Measurements from ENCODE around the gene ANKRD53. TPM values are rescaled to one million over a fixed set of nuclear protein-coding genes. Genes with fewer than 3 reads are reported as not detected.

Gene ANKRD53
- total RNA-seq, 1 experiment from 2014 or later: not detected

DNA sequence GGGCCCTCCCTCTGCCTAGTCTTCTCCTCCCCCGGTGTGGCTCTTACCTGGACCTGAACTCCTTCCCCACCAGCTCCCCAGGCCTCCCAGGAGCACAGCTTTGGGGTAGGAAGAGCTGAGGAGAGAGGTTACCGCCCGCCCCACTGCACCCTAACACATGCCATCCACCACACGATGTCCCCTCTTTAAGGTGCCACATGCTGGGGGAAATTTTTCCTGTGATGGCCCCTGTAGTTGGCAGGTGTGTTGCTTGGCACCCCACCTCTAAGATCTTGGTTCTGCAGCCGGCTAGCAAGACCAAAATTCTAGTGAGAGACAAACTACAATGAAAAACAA is 23.1 kb downstream of the ANKRD53 start:
- DNase-seq (ENCODE audit: low read depth, low spot score) (no peak), ATAC-seq (no peak)
- Histone ChIP-seq H3K27me3 (ENCODE audit: insufficient read depth, low read length) (no peaks in the 10 kb centered on the region), H3K79me2 (ENCODE audit: insufficient read depth, low read length) (no peaks in the 10 kb centered on the region), H3K4me2 (ENCODE audit: low read length) (peak overlapping the region; percentile 75), H3K27ac (ENCODE audit: low read depth, low read length) (no peak overlapping the region), H3K4me3 (replicated peaks in 1 of 2; ENCODE audit: low read depth in 1 of 2, low read length in 2 of 2) (peak overlapping the region in 1 of 2 experiments; percentile 59; a peak in 1 of 4 replicates), H2AFZ (ENCODE audit: low read depth, low read length, poor library complexity, severe bottlenecking) (no peak overlapping the region), H3K9me2 (ENCODE audit: insufficient read depth) (no peaks in the 10 kb centered on the region), H3K36me3 (ENCODE audit: control insufficient read depth in 1 of 2, insufficient read depth in 2 of 2, low read length in 2 of 2) (no peaks in the 10 kb centered on the region), H3K4me1 (ENCODE audit: control insufficient read depth in 1 of 2, insufficient read depth in 2 of 2, low read length in 2 of 2) (peaks cover 3 to 13% of the 10 kb centered on the region in 2 experiments; a peak in 2 of 4 replicates), H3K9me3 (ENCODE audit: control insufficient read depth in 1 of 2, insufficient read depth in 1 of 2, low read depth in 1 of 2, low read length in 2 of 2) (no peaks in the 10 kb centered on the region), H4K20me1 (ENCODE audit: insufficient read depth) (no peaks in the 10 kb centered on the region), H3K9ac (ENCODE audit: low read length) (no peak overlapping the region)
- RAD21 ChIA-PET (ENCODE audit: low non-redundant PET in 1 of 2, low total read pairs in 2 of 2, uncharacterized antibody in 2 of 2, unreplicated experiment in 2 of 2): no interaction called here
- POLR2A ChIA-PET: no interaction called here
- no TSS peak for BruUV-seq (replicated peaks)
- intact Hi-C loops (cut with micrococcal nuclease): no loop called here
- TF ChIP-seq, protein P1, sequence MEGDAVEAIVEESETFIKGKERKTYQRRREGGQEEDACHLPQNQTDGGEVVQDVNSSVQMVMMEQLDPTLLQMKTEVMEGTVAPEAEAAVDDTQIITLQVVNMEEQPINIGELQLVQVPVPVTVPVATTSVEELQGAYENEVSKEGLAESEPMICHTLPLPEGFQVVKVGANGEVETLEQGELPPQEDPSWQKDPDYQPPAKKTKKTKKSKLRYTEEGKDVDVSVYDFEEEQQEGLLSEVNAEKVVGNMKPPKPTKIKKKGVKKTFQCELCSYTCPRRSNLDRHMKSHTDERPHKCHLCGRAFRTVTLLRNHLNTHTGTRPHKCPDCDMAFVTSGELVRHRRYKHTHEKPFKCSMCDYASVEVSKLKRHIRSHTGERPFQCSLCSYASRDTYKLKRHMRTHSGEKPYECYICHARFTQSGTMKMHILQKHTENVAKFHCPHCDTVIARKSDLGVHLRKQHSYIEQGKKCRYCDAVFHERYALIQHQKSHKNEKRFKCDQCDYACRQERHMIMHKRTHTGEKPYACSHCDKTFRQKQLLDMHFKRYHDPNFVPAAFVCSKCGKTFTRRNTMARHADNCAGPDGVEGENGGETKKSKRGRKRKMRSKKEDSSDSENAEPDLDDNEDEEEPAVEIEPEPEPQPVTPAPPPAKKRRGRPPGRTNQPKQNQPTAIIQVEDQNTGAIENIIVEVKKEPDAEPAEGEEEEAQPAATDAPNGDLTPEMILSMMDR (IDR thresholded peaks at IDR 0.05 in 2 of 3, conservative IDR thresholded peaks at IDR 0.05 in 1 of 3; ENCODE audit: borderline replicate concordance in 1 of 3, insufficient read depth in 1 of 3, low read depth in 2 of 3, low read length in 2 of 3): no peak
- TF ChIP-seq JUND (IDR thresholded peaks at IDR 0.05): no peak
- CTCF ChIA-PET: interaction anchor here (0.6 to 1.5 kb wide), 9 partner anchors 9 to 125 kb away, joined by 3 to 7 read pairs (median 3); partner anchors contain the start of genes ANKRD53 and NAGK

GRCh38 chr2:71001981-71002570 is 23.6 kb downstream of the ANKRD53 start:
- intact Hi-C loops (cut with micrococcal nuclease): no loop called here
- no peak for ATAC-seq

More at GRCh38 chr2:71001981-71002570, 23.6 kb downstream of the ANKRD53 start:
- Histone ChIP-seq H3K27ac (ENCODE audit: low read depth, low read length) (no peak overlapping the region), H3K9ac (ENCODE audit: low read length) (no peak overlapping the region), H3K36me3 (ENCODE audit: control insufficient read depth in 1 of 2, insufficient read depth in 2 of 2, low read length in 2 of 2) (no peaks in the 10 kb centered on the region), H3K4me1 (ENCODE audit: control insufficient read depth in 1 of 2, insufficient read depth in 2 of 2, low read length in 2 of 2) (peaks cover 3 to 13% of the 10 kb centered on the region in 2 experiments; a peak in 2 of 4 replicates), H3K9me2 (ENCODE audit: insufficient read depth) (no peaks in the 10 kb centered on the region), H3K4me3 (replicated peaks in 1 of 2; ENCODE audit: low read depth in 1 of 2, low read length in 2 of 2) (no peak overlapping the region), H3K27me3 (ENCODE audit: insufficient read depth, low read length) (no peaks in the 10 kb centered on the region), H3K9me3 (ENCODE audit: control insufficient read depth in 1 of 2, insufficient read depth in 1 of 2, low read depth in 1 of 2, low read length in 2 of 2) (no peaks in the 10 kb centered on the region), H4K20me1 (ENCODE audit: insufficient read depth) (no peaks in the 10 kb centered on the region), H3K79me2 (ENCODE audit: insufficient read depth, low read length) (no peaks in the 10 kb centered on the region), H3K4me2 (ENCODE audit: low read length) (no peak overlapping the region), H2AFZ (ENCODE audit: low read depth, low read length, poor library complexity, severe bottlenecking) (no peak overlapping the region)
- RAD21 ChIA-PET (ENCODE audit: low non-redundant PET in 1 of 2, low total read pairs in 2 of 2, uncharacterized antibody in 2 of 2, unreplicated experiment in 2 of 2): no interaction called here
- POLR2A ChIA-PET: no interaction called here
- no TSS peak for BruUV-seq (replicated peaks)
- CTCF ChIA-PET: interaction anchor here (0.6 to 1.5 kb wide), 4 partner anchors 10 to 68 kb away, joined by 3 to 5 read pairs (median 3); partner anchors contain the start of gene NAGK
- DNase-seq (ENCODE audit: low read depth, low spot score): no peak
- no peak for TF ChIP-seq POLR2A (IDR thresholded peaks at IDR 0.05; ENCODE audit: borderline replicate concordance, extremely low read depth, insufficient read depth, insufficient read length)
- no peak for TF ChIP-seq TCF7L2 (IDR thresholded peaks at IDR 0.05; ENCODE audit: borderline replicate concordance, extremely low read depth, insufficient read depth, insufficient read length)
- TF ChIP-seq CBX3 (IDR thresholded peaks at IDR 0.05; ENCODE audit: low read depth): no peak
- TF ChIP-seq, protein P2, sequence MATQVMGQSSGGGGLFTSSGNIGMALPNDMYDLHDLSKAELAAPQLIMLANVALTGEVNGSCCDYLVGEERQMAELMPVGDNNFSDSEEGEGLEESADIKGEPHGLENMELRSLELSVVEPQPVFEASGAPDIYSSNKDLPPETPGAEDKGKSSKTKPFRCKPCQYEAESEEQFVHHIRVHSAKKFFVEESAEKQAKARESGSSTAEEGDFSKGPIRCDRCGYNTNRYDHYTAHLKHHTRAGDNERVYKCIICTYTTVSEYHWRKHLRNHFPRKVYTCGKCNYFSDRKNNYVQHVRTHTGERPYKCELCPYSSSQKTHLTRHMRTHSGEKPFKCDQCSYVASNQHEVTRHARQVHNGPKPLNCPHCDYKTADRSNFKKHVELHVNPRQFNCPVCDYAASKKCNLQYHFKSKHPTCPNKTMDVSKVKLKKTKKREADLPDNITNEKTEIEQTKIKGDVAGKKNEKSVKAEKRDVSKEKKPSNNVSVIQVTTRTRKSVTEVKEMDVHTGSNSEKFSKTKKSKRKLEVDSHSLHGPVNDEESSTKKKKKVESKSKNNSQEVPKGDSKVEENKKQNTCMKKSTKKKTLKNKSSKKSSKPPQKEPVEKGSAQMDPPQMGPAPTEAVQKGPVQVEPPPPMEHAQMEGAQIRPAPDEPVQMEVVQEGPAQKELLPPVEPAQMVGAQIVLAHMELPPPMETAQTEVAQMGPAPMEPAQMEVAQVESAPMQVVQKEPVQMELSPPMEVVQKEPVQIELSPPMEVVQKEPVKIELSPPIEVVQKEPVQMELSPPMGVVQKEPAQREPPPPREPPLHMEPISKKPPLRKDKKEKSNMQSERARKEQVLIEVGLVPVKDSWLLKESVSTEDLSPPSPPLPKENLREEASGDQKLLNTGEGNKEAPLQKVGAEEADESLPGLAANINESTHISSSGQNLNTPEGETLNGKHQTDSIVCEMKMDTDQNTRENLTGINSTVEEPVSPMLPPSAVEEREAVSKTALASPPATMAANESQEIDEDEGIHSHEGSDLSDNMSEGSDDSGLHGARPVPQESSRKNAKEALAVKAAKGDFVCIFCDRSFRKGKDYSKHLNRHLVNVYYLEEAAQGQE (IDR thresholded peaks at IDR 0.05; ENCODE audit: low read depth): no peak
- no peak for TF ChIP-seq YY1 (IDR thresholded peaks at IDR 0.05; ENCODE audit: extremely low read depth, insufficient replicate concordance, low read depth, low read length)
- TF ChIP-seq, protein P3, sequence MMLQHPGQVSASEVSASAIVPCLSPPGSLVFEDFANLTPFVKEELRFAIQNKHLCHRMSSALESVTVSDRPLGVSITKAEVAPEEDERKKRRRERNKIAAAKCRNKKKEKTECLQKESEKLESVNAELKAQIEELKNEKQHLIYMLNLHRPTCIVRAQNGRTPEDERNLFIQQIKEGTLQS (IDR thresholded peaks at IDR 0.05): no peak
- no peak for TF ChIP-seq ELF1 (IDR thresholded peaks at IDR 0.05; ENCODE audit: borderline replicate concordance, low read depth)
- TF ChIP-seq RAD21 (IDR thresholded peaks at IDR 0.05; ENCODE audit: low read depth): no peak
- TF ChIP-seq MAX (IDR thresholded peaks at IDR 0.05): no peak

All from HCT116 (cell line).